GM12891 (cell line): ENCODE results near the gene KCNQ1OT1.

Source experiments
- DNase-seq: peaks from one replicate; pipeline ENCODE4 v3.0.0; 2011; ENCODE audit warnings: low spot score; ENCODE audit not compliant: insufficient read length
- FAIRE-seq: peaks from 2 replicates; lab custom pipeline; 2011; peaks lifted over from hg19 to GRCh38; lab: Jason Lieb, UNC
- PAX5 ChIP-seq: IDR thresholded peaks from 2 replicates; pipeline ENCODE4 v1.6.1; 2011; ENCODE audit warnings: low read length, moderate library complexity, mild to moderate bottlenecking; ENCODE audit not compliant: insufficient read depth, severe bottlenecking
- POLR2A ChIP-seq: IDR thresholded peaks from 2 replicates; pipeline ENCODE4 v1.6.1; 2011; ENCODE audit warnings: low read depth, low read length, control low read depth
- POLR2AphosphoS5 ChIP-seq: IDR thresholded peaks from 2 replicates; pipeline ENCODE4 v1.6.1; 2011; ENCODE audit warnings: low read depth, low read length, control low read depth
- POU2F2 ChIP-seq: IDR thresholded peaks from 2 replicates; pipeline ENCODE4 v1.6.1; 2011; ENCODE audit warnings: low read depth, mild to moderate bottlenecking, control low read depth, low read length, moderate library complexity
- SPI1 ChIP-seq: IDR thresholded peaks from 2 replicates; pipeline ENCODE4 v1.6.1; 2011; ENCODE audit warnings: low read depth, low read length, control low read depth
- TAF1 ChIP-seq: IDR thresholded peaks from 2 replicates; pipeline ENCODE4 v1.6.1; 2011; ENCODE audit warnings: low read depth, low read length, control low read depth

The KCNQ1OT1 gene

DNA sequence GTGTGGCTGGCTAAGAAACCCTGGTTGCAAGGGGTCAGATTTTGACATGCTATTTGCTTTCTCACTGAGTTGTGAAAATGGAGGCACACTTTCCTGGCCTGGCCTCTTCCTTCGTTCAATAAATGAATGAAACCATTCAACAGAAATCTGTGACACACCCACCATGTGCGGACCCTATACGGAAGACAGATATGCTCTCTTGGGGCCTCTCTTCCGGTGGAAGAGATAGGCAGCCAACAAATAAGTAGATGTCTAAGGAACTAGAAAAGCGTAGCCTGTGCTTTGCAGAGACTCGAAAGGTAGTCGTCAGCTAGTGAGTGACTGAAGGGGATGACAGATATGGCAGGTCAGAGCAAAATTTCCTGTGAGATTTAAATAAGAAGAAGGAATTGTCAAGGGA is 5.3 kb downstream of the KCNQ1OT1 start:
- TF ChIP-seq POLR2A (no peak), TAF1 (no peak), POLR2AphosphoS5 (no peak), POU2F2 (no peak), SPI1 (no peak), PAX5 (no peak)
- DNase-seq: no peak
- peak; percentile 41 for FAIRE-seq

DNA sequence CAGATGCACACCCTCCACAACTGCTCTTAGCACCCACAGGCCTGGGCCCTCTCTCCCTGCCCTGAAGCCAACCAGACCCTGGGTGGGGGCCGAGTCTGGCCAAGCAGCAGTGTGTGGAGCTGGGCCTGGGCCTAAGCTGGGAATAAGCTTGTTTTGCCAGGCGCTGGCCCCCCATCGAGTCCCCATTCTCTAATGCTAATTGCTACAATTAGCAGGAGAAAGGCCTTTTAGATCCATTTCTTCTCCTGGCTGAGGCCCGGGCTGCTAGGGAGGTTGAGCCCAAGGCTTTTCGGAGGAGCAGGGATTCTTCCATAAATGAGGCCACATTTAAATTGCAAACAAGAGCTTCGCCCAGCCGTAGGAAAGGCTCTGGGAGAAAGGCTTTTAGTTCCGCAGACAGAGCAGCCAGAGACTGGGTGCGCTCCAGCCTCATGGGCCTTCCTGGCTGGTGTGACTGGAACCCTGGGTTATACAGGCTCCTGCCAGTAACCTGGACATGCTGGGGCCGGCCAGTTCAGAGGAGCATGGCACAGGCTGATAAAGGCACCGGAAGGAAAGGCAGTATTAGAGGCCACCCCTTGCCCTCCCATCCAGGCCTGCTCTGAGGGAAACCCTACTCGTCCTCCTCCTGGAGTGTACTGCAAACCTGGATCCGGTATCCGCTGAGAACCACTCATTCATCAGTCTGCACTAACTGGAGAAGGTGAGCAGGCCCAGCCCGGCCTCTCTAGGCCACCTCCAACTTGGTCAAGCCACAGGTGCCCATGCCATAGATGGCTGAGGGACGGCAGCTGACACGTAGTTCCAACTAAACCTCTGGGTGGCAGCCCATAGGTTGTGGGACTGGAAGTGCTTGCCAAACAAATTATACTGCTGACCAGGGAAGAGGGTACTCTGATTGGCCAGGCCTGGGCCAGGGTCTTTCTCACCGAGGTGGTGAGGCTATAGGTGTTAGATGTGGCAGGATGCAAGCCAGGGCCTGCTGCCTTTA is 6.2 kb downstream of the KCNQ1OT1 start:
- TF ChIP-seq POLR2AphosphoS5: no peak
- no peak for TF ChIP-seq TAF1
- no peak for TF ChIP-seq PAX5
- TF ChIP-seq POLR2A: no peak
- TF ChIP-seq SPI1: no peak
- TF ChIP-seq POU2F2: no peak
- FAIRE-seq: no peak
- no peak for DNase-seq

DNA sequence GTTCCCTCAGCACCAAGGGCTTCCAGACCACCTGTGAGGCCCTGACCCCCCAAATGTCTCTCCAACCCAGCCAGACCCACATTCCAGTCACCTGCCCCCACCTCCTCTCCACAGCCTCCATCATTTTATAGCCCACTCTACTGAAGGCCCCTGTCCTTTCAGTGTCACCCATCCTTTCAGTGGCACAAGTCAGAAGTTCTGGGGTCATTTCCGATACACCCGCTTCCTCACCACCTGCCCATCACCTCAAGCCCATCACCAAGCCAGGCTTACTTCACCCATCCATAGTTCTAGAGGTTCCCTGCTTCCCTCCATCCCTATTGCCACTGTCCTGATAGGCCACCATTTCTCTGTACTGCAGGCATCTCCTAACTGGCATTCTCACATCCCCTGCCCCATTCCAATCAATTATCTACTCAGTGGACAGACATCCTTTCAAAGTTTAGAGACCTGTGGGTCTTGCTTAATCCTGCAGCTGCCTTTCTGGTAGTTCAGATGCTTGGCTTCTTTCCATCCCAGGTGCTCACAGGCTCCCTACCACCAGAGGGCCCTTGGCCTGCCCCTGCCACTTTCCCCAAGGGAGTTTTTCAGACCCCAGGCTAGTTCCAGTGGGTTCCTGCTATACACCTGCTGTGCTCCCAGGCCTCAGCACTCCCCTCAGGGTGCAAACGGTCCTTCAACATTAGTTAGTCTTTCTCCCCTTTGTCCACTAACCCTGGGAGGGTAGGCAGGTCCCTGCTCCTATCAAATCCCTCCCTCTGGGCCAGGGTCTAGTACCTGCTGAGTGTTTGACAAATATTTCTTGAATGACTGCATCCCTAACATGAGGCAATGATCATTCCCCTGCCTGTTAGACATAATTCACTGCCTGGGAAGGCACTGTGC is 7.6 kb downstream of the KCNQ1OT1 start:
- FAIRE-seq (no peak), DNase-seq (no peak)
- no peak for TF ChIP-seq POU2F2
- no peak for TF ChIP-seq POLR2AphosphoS5
- no peak for TF ChIP-seq POLR2A
- TF ChIP-seq TAF1: no peak
- no peak for TF ChIP-seq SPI1
- TF ChIP-seq PAX5: no peak

GRCh38 chr11:2691355-2691761 is 8.4 kb downstream of the KCNQ1OT1 start:
- FAIRE-seq: no peak
- TF ChIP-seq TAF1 (no peak), POLR2AphosphoS5 (no peak)
- DNase-seq: no peak

GRCh38 chr11:2690596-2691354 is 9.0 kb downstream of the KCNQ1OT1 start:
- TF ChIP-seq PAX5 (no peak), POLR2AphosphoS5 (no peak), SPI1 (no peak), POU2F2 (no peak), TAF1 (no peak), POLR2A (no peak)
- DNase-seq: no peak
- FAIRE-seq: no peak

DNA sequence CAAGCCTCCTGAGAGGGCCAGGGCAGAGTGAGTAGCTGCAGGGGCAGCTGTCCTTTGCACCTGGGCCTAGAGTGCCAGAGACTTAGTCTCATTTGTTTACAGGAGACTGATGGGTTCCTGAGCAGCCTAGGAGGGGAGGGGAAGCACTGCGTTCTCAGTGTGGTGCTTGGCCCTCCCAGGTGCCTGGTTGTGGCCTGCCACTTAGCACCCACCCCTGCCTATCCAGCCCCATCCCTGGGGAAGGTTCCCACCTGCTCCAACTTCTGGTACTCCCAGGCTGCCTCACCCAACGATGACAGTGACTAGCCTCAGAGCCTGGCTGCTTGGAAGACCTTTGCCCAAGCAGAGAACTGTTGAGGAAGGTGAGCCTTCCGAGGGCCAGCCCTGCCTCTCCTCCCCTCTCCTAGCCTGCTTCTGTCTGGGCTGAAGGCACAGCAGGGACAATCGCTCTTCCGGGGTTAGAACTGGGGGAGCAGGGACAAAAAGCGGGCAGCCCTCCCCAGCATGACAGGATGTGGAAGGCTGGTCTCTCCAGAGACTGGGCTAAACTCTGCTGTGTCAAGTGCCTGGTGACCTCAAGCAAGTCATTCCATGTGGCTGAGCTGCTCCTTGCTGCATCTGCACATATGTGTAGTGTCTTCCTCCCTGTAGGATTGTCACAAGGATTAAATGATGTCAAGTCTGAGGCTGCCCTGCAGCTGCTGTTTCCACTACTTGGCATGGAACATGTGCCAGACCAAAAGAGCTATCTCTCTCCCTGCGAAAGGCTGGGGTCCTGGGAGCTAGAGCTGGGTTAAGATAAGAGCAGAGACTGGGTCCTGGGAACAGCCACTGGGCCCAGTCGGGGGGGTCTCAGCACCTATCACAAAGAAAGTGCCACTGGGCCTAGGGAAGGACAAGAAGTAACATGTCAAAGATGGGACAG is 9.9 kb downstream of the KCNQ1OT1 start:
- TF ChIP-seq SPI1: no peak
- no peak for TF ChIP-seq POU2F2
- TF ChIP-seq PAX5: no peak
- no peak for TF ChIP-seq POLR2A
- TF ChIP-seq TAF1: no peak
- TF ChIP-seq POLR2AphosphoS5: no peak
- DNase-seq: no peak
- no peak for FAIRE-seq

- no peak for TF ChIP-seq POU2F2
- no peak for TF ChIP-seq POLR2AphosphoS5
- no peak for TF ChIP-seq TAF1
- TF ChIP-seq POLR2A: no peak
- TF ChIP-seq PAX5: no peak
- no peak for TF ChIP-seq SPI1
- DNase-seq (no peak), FAIRE-seq (no peak)
Measured at GRCh38 chr11:2688381-2689231, 11.2 kb downstream of the KCNQ1OT1 start.
